ENCODE data around the gene HJV.
A peak's percentile ranks its signal among the peaks of the same experiment; 100 is the strongest.

HJV gene

GRCh38 chr1:145982010-145982723, 39.4 kb downstream of the HJV start:
- no peaks in the 10 kb centered on the region for H3K36me3 ChIP-seq (ENCODE audit: control insufficient read depth, insufficient read depth, low read length)
- peak overlapping the region; percentile 29 for H3K27ac ChIP-seq (ENCODE audit: low read depth, low read length, severe bottlenecking)
- H3K4me3 ChIP-seq (ENCODE audit: extremely low read depth, insufficient read depth, low read length, poor library complexity, severe bottlenecking), result no peak overlapping the region
- 90 to 99% methylated on average over 4 to 6 of the region's 6 CpGs for WGBS, 2 experiments (ENCODE audit: insufficient coverage in 2 of 2)
- H3K9me3 ChIP-seq (ENCODE audit: control insufficient read depth, low read length), result no peaks in the 10 kb centered on the region
- H3K4me1 ChIP-seq (ENCODE audit: control insufficient read depth, insufficient read depth, low read length, poor library complexity, severe bottlenecking), result peaks cover 73% of the 10 kb centered on the region

- Histone ChIP-seq H3K4me3 (ENCODE audit: extremely low read depth, insufficient read depth, low read length, poor library complexity, severe bottlenecking) (no peak overlapping the region), H3K27ac (ENCODE audit: low read depth, low read length, severe bottlenecking) (peak overlapping the region; percentile 99), H3K36me3 (ENCODE audit: control insufficient read depth, insufficient read depth, low read length) (no peaks in the 10 kb centered on the region), H3K4me1 (ENCODE audit: control insufficient read depth, insufficient read depth, low read length, poor library complexity, severe bottlenecking) (peaks cover 59% of the 10 kb centered on the region), H3K9me3 (ENCODE audit: control insufficient read depth, low read length) (no peaks in the 10 kb centered on the region)
- 100% methylated on average over 1 of the region's 1 CpG for WGBS, 2 experiments (ENCODE audit: insufficient coverage in 2 of 2)
Measured at GRCh38 chr1:145980457-145980994, 41.0 kb downstream of the HJV start.

- Histone ChIP-seq H3K27ac (ENCODE audit: low read depth, low read length, severe bottlenecking) (peak overlapping the region; percentile 99), H3K4me3 (ENCODE audit: extremely low read depth, insufficient read depth, low read length, poor library complexity, severe bottlenecking) (peak overlapping the region; percentile 18), H3K4me1 (ENCODE audit: control insufficient read depth, insufficient read depth, low read length, poor library complexity, severe bottlenecking) (peaks cover 56% of the 10 kb centered on the region), H3K9me3 (ENCODE audit: control insufficient read depth, low read length) (no peaks in the 10 kb centered on the region), H3K36me3 (ENCODE audit: control insufficient read depth, insufficient read depth, low read length) (no peaks in the 10 kb centered on the region)
- WGBS, 2 experiments (ENCODE audit: insufficient coverage in 2 of 2), result 47 to 88% methylated on average over 4 to 5 of the region's 7 CpGs
Measured at GRCh38 chr1:145979746-145980456, 41.6 kb downstream of the HJV start.

- Histone ChIP-seq H3K36me3 (ENCODE audit: control insufficient read depth, insufficient read depth, low read length) (no peaks in the 10 kb centered on the region), H3K4me1 (ENCODE audit: control insufficient read depth, insufficient read depth, low read length, poor library complexity, severe bottlenecking) (peaks cover 52% of the 10 kb centered on the region), H3K9me3 (ENCODE audit: control insufficient read depth, low read length) (no peaks in the 10 kb centered on the region), H3K27ac (ENCODE audit: low read depth, low read length, severe bottlenecking) (peak overlapping the region; percentile 99), H3K4me3 (ENCODE audit: extremely low read depth, insufficient read depth, low read length, poor library complexity, severe bottlenecking) (peak overlapping the region; percentile 18)
- WGBS, 2 experiments (ENCODE audit: insufficient coverage in 2 of 2), result 9 to 11% methylated on average over 6 to 7 of the region's 9 CpGs
Measured at GRCh38 chr1:145978854-145979745, 42.4 kb downstream of the HJV start.

GRCh38 chr1:145978471-145978853, 43.1 kb downstream of the HJV start:
- no peaks in the 10 kb centered on the region for H3K36me3 ChIP-seq (ENCODE audit: control insufficient read depth, insufficient read depth, low read length)
- peak overlapping the region; percentile 99 for H3K27ac ChIP-seq (ENCODE audit: low read depth, low read length, severe bottlenecking)
- H3K4me3 ChIP-seq (ENCODE audit: extremely low read depth, insufficient read depth, low read length, poor library complexity, severe bottlenecking), result no peak overlapping the region
- no peaks in the 10 kb centered on the region for H3K9me3 ChIP-seq (ENCODE audit: control insufficient read depth, low read length)
- peaks cover 46% of the 10 kb centered on the region for H3K4me1 ChIP-seq (ENCODE audit: control insufficient read depth, insufficient read depth, low read length, poor library complexity, severe bottlenecking)

GRCh38 chr1:145977486-145978470, 43.8 kb downstream of the HJV start:
- no peaks in the 10 kb centered on the region for H3K9me3 ChIP-seq (ENCODE audit: control insufficient read depth, low read length)
- no peaks in the 10 kb centered on the region for H3K36me3 ChIP-seq (ENCODE audit: control insufficient read depth, insufficient read depth, low read length)
- H3K4me1 ChIP-seq (ENCODE audit: control insufficient read depth, insufficient read depth, low read length, poor library complexity, severe bottlenecking), result peaks cover 43% of the 10 kb centered on the region
- peak overlapping the region; percentile 99 for H3K27ac ChIP-seq (ENCODE audit: low read depth, low read length, severe bottlenecking)
- H3K4me3 ChIP-seq (ENCODE audit: extremely low read depth, insufficient read depth, low read length, poor library complexity, severe bottlenecking), result no peak overlapping the region
- 80% methylated on average over 1 of the region's 9 CpGs; no CpG with 5 or more reads in 1 of the 2 experiments for WGBS, 2 experiments (ENCODE audit: insufficient coverage in 2 of 2)

- H3K4me1 ChIP-seq (ENCODE audit: control insufficient read depth, insufficient read depth, low read length, poor library complexity, severe bottlenecking), result peaks cover 37% of the 10 kb centered on the region
- no peaks in the 10 kb centered on the region for H3K9me3 ChIP-seq (ENCODE audit: control insufficient read depth, low read length)
- H3K36me3 ChIP-seq (ENCODE audit: control insufficient read depth, insufficient read depth, low read length), result no peaks in the 10 kb centered on the region
- H3K27ac ChIP-seq (ENCODE audit: low read depth, low read length, severe bottlenecking), result no peak overlapping the region
- no peak overlapping the region for H3K4me3 ChIP-seq (ENCODE audit: extremely low read depth, insufficient read depth, low read length, poor library complexity, severe bottlenecking)
- WGBS, 2 experiments (ENCODE audit: insufficient coverage in 2 of 2), result 79 to 81% methylated on average over 4 to 5 of the region's 5 CpGs
Measured at GRCh38 chr1:145977016-145977415, 44.5 kb downstream of the HJV start.

- WGBS, 2 experiments (ENCODE audit: insufficient coverage in 2 of 2), result 88 to 97% methylated on average over 4 of the region's 4 CpGs
- Histone ChIP-seq H3K9me3 (ENCODE audit: control insufficient read depth, low read length) (no peaks in the 10 kb centered on the region), H3K4me1 (ENCODE audit: control insufficient read depth, insufficient read depth, low read length, poor library complexity, severe bottlenecking) (peaks cover 28% of the 10 kb centered on the region), H3K27ac (ENCODE audit: low read depth, low read length, severe bottlenecking) (no peak overlapping the region), H3K36me3 (ENCODE audit: control insufficient read depth, insufficient read depth, low read length) (no peaks in the 10 kb centered on the region), H3K4me3 (ENCODE audit: extremely low read depth, insufficient read depth, low read length, poor library complexity, severe bottlenecking) (no peak overlapping the region)
Measured at GRCh38 chr1:145975216-145975615, 46.3 kb downstream of the HJV start.

GRCh38 chr1:145974721-145975120, 46.8 kb downstream of the HJV start:
- no peak overlapping the region for H3K27ac ChIP-seq (ENCODE audit: low read depth, low read length, severe bottlenecking)
- 96 to 100% methylated on average over 1 to 4 of the region's 7 CpGs for WGBS, 2 experiments (ENCODE audit: insufficient coverage in 2 of 2)
- H3K36me3 ChIP-seq (ENCODE audit: control insufficient read depth, insufficient read depth, low read length), result no peaks in the 10 kb centered on the region

More at GRCh38 chr1:145974721-145975120, 46.8 kb downstream of the HJV start:
- H3K4me1 ChIP-seq (ENCODE audit: control insufficient read depth, insufficient read depth, low read length, poor library complexity, severe bottlenecking), result peaks cover 23% of the 10 kb centered on the region
- H3K4me3 ChIP-seq (ENCODE audit: extremely low read depth, insufficient read depth, low read length, poor library complexity, severe bottlenecking), result no peak overlapping the region
- no peaks in the 10 kb centered on the region for H3K9me3 ChIP-seq (ENCODE audit: control insufficient read depth, low read length)
